Non-pigmented ciliary epithelial cell (primary cell): ENCODE data around the gene RAB27A.
"Not testable (repeated sequence)": the region's sequence is repeated elsewhere in the genome, so short reads cannot be mapped to it uniquely, and the experiment has no call there.

ENCODE experiments used
- DNase-seq: peaks from one replicate; pipeline ENCODE4 v3.0.0-alpha.2; 2010; ENCODE audit warnings: low read depth

The RAB27A gene

DNA sequence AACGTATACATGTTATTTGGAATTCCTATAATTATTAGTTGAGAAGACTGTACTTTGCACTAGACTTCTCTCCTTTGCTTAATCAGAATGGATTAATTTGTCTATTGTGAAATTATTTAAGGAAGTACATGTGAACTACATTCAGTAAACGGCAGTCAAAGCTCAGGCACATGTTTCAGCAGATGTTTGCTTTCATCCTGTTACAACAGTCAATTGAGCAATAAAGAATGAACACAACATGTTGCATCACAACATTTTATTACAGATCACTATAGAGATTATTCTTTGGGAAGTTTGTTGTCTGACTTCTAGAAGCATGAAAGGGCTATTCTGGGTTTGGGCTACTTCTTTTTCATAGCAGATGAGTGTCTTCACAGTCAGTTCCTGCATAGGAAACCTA lies 39.2 kb downstream of the RAB27A start:
- no peak for DNase-seq

DNA sequence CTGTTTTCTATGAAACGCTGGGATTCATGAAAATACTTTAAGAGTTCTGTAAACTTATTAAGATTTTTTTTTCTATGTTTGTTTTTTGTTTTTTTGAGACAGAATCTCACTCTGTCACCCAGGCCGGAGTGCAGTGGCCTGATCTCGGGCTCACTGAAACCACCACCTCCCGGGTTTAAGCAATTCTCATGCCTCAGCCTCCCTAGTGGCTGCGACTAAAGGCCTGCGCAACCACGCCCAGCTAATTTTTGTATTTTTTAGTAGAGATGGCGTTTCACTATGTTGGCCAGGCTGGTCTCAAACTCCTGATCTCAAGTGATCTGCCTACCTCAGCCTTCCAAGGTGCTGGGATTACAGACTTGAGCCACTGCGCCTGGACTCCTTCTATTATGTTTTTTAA lies 39.7 kb downstream of the RAB27A start:
- DNase-seq = not testable (repeated sequence)

DNA sequence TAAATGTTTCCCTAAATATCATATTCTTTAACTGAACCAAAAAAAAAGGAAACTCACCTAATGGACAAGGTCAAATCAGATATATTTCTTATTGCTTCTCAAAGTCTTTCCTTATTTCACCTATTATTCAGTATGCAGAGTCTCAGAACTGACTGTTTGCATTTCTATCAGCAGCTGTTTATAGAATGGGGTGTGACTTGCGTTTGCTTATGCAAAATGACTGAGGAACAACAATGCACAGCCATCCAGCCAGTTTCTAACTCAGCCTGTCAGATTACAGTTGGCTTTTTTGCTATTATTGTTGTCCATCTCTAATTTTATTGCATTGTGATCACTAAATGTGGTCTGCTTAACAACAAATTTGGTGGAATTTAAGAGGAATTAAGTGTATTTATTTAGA lies 40.7 kb downstream of the RAB27A start:
- no peak for DNase-seq

DNA sequence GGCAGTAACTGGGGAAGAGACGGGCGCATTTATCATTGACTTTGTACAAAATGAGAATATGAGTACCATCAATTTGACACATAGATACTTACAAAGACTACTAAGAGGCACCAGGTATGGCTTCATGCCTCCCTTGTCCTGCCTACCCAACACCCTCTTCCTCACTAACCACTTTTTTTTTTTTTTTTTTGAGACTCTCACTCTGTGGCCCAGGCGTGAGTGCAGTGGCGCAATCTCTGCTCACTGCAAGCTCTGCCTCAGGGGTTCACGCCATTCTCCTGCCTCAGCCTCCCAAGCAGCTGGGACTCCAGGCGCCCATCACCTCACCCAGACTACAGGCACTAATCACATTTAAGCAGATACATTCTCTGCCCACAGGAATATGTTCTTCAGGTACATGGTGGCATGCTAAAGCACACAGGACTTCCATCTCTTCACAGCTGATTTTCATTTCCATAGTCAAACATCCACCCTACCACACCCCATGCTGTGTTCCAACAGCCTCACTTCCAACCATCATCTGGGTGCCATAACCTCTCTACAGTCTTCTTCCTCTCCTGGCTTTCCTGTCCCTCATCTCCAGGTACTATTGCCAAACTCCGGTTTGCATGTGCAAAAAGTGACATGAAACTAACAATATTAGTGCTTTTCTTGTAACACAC lies 41.7 kb downstream of the RAB27A start:
- no peak for DNase-seq

DNA sequence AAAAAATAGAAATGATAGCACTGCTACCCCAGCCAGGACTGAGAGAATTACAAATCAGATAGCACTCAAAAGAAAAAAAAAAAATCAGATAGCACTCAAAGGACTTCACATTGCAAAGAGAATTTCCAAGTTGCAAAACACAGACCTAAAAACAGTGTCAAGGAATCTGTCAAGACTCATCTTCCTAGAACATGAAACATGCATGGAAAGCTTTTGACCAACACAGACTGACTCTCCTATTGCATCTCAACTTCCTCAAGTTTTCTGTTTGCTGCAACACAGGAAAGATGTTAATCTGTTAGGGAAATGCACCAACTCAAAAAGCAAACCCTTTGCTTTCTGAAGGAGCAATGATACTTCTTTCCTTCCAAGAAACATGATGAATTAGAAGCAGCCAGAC lies 42.3 kb downstream of the RAB27A start:
- DNase-seq = no peak

DNA sequence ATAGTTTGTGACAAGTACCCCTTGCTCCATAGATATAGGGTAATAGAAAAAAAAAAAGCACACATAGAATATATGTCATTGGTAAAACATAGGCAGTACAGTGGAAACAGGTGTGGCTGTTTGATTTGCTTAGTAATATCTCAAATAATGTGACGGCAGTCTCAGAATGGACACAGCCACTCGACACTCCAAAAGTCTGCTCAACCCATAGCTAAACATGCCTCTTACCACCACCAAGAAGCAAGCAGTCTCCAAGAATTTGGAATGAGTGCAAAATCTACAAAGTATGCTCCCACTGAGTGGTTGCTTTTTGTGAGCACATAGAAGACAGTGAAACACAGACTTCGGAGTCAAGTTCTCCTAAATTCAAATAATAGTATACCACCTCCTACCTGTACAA lies 43.0 kb downstream of the RAB27A start:
- no peak for DNase-seq

DNA sequence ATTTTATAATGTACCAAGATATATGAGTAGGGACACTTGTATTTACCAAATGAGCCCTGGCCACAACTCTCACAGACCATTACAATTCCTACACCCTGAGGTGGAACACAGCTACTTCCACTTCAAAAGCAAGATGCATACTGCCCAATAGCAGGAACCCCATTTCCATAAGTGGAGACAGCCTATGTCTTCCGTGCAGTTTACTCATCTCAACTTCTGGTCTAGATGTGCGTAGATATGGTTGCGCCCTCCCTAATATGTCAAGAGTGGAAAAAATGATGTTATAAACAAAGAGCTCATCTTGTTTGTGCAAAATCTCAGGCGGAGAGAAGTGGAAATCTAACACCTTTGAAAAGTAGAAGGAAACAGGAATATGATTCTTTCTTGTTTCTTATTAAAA lies 44.6 kb downstream of the RAB27A start:
- no peak for DNase-seq

DNA sequence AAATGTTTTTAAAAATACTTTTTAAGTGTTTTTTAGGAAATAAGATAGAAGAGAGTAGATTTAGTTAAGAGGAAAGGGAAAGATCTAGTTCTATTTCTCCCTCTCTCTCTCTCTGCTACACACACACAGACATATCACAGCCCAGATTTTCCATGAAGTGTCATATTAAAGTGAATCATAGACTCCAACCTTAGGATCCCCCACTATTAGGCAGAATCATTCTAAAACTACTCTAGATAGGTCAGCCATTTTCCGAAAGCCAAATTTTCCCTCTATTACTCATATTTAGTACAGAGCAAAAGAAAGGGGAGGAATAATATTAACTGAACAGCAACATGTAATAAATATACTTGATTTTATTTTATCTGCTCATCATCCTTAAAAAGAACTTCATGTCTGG lies 47.7 kb downstream of the RAB27A start:
- no peak for DNase-seq

DNA sequence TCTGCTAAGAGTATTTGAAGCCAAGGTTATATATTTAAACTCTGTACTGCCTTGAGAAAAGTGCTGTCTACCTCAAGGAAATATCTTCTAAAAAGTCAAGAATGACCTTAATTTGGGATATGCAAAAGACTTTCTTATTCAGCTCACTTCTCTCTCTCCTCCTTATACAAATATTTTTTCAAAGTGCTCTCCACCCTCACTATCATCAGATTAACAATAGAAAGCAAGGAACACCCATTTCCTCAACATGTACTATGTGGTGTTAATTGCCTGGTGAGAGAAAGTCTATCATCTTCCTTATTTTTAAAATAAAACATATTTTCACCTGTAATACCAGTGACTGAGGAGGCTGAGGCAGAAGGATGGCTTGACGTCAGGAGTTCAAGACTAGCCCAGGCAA lies 48.4 kb downstream of the RAB27A start:
- no peak for DNase-seq

DNA sequence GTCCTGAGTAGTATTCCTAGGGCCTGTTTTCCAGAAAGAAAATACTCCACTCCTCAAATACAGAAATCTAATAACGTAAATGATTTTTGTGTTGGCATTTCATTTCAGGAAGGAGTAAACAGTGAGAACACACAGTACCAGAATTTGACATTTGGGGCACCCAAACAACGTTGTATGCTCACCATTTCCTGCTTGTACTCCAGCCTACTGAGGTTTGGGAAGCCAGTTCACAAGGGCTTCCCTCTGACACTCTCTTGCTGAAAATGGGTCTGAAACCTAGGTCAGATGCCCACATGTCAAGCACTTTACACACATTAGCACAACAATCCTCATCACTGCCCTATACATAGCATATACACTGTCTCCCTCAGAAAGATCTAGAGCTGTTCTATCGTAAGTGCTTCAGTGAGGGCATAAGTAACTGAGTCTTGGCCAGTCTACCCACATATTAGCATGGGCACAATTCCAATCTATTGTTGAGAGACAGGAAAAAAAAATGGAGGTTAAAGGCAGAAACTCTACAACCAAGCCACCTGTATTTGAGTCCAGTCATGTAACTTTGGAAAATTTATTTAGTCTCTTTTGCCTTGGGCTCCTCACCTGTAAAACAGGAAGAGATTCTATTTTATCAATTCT lies 49.4 kb downstream of the RAB27A start:
- DNase-seq = no peak

DNA sequence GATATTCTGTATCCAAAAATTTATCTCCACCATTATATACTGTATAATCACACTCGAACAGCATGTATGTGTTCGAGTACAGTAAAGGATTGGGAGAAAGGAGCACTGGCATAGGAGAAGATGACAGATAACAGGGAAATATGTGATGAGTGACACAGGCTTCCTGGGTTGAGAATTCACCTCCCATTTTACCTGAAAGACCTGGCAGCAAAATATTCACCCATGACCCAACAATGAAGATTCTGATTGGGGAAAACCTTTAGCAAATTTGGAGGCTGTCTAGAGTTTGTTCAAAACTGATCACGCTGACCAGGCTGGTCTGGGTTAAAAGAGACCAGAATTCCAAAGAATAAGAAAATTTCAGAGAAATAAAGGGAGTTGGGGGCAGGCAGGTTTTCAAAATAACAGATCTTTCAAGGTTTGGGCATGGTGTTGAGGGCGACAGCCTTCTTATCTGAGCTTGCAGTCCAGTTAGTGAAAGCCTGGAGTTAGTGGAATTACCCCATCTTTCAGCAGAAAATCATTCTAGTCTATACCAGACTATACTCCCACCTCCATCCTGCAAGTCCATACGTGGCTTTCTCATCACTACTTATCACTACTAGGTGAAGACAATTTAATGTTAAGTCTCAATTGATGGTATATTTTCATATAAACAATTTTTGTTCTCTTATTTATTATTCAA lies 50.0 kb downstream of the RAB27A start:
- no peak for DNase-seq

DNA sequence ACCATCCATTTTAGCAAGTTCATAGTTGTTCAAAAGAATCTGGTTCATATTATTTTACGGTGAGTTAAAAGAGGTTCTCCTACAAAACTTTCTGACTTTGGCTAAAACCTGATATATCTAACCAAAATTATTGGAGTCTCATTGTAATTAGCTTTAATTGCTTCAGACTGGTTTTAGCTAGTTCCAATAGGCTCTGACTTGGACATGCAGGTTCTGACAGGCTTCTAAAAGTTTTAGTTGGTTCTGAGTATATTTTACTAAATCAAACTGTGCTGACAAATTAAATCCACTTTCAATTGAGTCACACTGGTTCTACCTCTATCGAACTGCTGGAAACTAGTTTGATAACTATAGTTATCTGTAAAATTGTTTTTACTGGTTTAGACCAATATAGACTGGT lies 50.7 kb downstream of the RAB27A start:
- no peak for DNase-seq

DNA sequence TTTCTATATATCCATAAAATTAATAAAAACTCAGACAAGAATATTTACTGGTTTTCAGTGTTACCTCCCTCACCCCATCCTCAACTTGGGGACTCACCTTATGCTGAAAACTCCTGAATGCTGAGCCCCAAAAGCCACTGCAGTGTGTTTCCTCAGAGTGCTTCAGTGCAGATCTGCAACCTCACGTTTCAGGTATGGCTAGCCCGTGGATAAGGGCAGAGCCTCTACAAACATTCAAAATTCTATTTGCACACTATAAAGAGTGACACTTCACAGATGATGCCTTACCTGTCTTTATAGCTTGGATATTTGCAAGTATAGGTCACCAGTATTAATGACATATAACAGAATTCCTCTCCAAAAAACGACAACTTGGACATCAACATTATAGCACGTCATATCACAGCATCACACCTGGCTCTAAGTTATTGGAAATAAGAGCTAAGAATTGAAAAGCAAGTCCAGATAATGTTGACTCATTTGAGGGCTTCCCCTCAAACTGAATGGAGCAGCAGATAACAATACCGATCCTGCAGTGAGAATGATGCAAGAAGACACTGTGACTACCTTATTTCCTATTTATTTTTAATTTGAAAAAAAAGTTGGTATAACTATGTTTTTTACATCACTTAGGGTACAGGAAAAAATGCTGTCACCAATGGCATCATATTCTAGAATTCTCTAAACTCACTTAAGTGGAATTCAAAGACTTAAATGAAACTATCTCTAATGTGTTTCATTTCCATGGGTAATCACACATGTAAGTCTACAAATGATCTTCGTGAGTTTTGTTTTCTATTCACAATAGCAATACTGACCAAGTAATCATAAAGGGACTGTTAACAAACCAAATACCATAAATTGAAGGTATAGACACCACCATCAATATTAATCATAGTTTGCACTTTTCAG lies 52.1 kb downstream of the RAB27A start:
- DNase-seq = no peak

DNA sequence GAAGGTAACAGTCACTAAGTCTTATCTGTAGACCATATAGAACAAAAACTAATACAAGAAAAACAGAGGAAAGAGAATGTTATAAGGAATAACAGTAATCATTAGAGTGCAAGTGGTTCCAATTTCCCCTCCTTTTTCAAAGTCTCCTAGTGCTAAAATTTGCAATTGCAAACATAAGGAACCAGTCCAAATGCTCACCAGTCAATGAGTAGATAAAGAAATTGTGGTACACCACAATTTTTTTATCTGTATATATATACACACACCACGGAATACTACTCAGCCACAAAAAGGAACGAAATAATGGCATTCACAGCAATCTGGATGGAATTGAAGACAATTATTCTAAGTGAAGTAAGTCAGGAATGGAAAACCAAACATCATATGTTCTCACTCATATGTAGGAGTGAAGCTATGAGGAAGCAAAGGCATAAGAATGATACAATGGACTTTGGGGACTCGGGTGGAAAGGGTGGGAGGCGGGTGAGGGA lies 54.0 kb downstream of the RAB27A start:
- no peak for DNase-seq

DNA sequence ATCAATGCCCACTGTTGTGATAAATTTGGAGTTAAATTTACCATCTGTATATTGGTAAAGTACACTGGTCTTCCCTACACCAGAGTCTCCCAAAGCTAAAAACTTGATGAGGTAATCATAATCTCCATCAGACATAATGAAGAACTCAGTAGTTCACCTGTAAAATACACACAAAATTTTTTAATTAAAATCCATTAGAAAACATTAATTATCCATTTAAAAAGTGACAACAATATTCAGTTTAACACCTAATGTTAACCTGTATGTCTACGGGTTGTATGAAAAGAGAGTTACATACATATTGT lies 54.9 kb downstream of the RAB27A start:
- no peak for DNase-seq

DNA sequence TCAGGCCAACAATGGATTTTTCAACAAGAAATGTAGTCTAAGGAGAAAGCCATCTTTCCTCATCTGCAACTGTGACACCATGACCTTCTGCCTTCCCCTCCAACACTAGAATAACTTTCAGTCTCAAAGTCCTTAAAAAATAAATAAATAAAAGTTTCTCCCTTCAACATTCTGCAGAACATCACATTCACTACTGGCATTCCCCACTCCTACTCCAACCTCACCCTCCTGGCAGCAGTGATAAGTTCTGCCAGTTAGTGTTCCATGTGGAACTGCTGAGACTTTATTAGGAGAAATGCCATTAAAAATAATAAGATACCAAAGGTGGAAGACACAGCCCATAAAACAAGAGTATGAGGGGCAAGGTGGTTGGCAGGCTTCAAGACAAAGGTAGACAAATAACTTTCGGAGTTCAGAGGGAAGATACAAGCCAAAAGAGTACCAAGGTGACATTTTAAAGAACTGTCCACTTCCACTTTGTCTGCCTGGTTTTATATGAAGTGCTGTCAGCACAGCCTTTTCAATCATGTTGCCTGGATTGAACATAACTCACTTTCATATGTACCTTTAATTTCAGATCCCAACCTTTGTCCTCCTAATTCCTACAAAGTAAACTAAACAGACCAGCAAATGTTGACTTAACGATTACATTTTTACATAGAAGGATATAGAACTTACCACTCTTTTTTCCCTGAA lies 55.4 kb downstream of the RAB27A start:
- no peak for DNase-seq

DNA sequence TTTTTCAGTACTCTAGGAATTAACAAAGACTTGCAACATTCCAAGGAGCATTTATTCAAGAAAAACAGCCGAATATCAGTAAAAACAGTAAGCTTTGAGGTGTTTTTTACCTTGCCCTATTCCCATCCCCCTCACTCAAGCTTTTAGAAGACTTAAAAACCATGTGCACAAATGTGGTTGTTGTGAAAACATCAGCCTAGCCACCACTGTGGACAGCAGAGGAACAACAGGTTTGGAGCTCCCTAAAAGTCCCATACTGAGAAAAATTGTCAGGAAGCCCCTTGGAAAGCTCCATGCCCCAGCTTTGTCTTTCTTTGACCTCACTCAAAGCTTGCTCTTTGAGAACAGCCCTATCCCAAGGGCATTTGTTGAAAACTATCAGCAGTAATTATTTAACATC lies 58.2 kb downstream of the RAB27A start:
- DNase-seq = no peak

DNA sequence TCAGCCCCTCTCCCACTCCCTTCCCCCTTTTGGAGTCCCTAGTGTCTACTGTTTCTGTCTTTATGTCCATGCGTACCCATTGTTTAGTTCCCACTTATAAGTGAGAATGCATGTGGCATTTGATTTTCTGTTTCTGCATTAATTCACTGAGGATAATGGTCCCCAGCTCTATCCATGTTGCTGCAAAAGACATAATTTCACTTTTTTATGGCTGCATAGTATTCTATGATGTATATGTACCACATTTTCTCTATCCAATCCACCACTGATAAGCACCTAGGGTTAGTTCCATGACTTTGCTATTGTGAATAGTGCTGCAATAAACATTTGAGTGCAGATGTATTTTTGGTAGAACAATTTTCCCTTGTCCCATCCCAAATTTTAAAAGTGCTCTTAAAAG lies 58.7 kb downstream of the RAB27A start:
- no peak for DNase-seq

DNA sequence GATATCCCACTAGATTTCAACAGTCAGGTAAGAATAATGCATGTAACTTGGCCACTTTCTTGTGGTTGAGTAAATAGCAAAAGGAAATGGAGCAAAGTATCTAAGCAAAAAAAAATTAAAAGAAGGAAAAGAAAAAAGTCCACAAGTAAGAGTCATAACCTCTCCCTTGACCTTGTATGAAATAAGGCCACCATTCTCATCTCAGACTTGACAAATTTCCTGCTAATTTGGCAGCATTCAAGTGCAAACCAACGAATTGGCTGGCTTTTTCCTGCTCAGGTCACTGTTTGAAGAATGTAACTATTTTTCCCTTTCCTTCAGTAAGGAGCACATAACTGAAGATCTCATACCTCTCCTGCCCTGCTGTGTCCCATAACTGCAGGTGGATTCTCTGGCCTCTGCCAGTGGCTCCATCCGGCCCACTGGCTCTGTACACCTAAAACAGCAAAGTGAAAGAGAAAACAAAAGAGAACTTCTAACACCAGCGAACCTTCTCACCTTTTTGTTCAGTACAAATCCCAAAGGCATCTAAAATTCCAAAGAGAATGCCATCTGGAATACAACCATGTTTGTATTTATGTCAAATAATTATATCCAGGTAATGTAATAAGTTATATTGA lies 59.5 kb downstream of the RAB27A start:
- no peak for DNase-seq

DNA sequence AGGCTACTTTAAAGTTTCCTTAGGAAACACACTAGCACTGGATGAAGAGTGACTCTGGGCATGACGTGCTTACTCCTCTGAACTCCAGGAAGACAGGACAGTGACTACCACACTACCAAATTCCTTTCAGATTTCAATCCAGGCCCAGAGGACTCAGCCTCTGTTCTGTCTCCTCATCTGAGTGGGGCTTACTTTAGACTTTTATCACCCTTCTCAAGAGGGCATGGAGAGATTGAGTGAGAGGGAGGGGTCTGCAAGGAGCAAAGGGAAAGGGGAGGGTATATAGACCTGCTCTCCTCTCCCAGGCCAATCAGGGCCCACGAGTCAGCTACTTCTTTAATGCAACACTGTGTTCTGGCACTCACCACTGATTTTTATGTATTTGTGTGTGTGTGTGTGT lies 63.5 kb downstream of the RAB27A start:
- no peak for DNase-seq

DNA sequence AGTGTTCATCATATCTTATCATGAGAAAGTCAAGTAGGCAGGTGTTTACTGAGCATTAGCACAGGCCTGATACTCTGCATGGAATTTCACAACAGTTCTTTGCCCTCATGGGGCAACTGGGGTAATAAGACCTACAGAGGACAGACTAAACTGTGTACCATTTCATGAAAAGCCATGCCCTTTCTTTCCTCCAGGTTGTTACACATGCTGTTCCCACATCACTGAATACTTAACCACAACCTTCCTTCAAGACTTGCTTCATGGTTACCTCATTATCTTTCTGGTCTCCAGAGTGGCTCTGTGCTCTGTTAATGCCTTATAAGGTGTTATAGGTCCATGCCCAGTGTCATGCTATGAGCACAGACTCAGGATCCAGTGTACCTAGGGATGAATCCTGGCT lies 64.7 kb downstream of the RAB27A start:
- no peak for DNase-seq

DNA sequence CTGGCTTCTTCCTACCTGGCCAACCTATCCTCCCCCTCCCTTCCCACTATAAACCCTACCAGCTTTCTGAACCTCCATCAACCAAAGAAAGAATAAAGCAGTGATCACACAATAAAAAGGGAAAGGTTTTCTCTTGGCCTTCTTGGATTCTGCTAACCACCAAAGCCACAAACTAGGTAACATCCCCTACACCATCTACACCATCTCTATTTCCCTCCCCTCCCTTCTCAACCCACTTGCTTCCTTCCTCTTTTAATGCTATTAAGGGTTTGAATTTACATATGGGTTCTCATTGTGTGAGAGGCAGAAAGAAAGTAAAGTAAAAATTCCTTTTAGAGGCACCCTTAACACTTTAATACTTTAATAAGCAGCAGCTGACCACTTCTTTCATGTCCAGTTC lies 67.0 kb downstream of the RAB27A start:
- no peak for DNase-seq
